ENCODE data around the gene ARMC2.

Gene ARMC2

DNA sequence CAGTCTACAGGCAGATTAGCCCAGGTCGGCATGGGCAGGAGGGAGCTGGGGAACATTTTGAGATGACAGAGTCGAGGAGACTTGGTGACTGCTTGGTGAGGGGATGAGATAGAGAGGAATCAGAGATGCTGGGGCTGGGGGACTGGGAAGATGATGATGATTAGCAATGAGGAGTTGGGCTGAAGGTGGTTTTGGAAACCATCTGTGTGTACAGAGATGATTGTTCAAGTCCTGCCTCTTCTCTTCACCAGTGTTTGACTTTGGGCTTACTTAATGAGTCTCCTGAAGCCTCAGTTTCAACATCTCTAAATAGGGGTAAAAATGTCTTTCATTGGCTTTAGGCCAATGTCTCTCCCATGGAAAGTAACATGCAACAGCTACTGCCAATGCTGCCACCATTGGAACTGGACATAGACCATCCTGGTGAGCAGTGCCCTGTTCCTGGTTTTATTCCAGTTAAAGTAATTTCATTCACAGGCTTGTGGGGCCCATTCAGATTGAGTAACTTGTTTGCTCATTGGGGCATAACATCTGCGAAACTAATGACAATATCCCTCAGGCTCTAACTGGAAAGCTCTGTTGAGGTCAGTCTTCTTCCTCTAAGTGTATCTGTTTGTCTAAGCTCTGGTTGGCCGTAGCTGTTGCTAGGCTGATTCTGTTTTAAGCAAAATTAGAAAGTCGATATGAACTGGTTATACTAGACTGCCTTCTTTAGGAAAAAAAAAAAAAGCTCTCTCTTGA lies 99.1 kb downstream of the ARMC2 start:
- TF ChIP-seq CTCF (IDR thresholded peaks at IDR 0.05; ENCODE audit: control insufficient read depth, extremely low read depth, insufficient read depth), result no peak
- DNase-seq (ENCODE audit: low read depth), result peak; percentile 99
- no peak overlapping the region for H3K4me3 ChIP-seq (ENCODE audit: low read depth, low read length)

DNA sequence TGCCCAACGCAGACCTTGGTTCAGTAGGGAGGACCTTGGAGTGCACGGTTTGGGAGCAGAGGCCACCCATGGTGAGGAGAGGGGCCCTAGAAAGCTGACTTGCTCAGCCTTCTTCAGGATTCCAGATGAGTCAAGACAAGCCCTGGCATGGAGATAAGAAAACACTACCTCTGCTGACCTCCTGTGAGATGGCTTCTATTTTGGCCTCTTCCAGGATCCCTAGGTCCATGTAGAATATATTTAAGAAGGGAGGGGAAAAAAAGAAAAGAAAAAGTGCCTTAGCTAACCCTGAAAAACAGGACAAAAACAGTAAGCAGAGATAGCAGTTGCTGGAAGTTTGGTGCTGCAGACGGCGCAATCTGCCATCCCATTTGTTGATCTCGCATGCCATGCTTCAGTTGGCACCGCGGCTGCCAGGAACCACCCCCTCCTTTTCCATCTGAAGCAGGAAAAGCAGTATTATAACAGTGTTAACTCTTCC lies 100.0 kb downstream of the ARMC2 start:
- TF ChIP-seq CTCF (IDR thresholded peaks at IDR 0.05; ENCODE audit: control insufficient read depth, extremely low read depth, insufficient read depth), result no peak
- no peak for DNase-seq (ENCODE audit: low read depth)
- H3K4me3 ChIP-seq (ENCODE audit: low read depth, low read length), result no peak overlapping the region

DNA sequence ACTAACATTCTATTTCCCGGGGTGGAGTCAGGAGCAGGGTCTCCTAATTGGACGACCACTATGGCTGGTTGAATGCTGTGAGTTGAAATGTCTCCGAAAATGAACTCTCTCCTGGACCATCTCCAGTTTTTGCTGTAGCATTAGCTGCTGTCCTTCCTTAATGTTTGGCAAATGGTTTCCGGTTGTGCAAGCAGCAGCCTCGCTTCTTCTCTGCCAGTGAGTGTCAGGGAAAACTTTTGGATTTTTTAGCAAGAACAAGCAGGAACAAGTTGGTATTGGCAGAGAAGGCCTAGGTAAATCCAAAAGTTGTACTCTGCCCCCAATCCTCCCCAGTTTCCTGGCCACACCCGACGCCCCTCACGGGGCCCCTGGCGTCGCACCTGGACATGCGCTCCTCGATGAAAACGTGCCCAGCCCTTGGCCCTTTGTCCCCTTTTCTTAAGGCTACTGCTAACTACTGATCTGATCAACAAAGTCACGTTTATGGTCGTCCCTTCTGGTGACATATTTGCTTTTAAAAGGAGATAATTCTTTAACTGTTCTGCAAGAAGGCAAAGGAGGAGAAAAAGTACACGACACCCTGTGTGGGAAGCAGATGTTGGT lies 103.2 kb downstream of the ARMC2 start:
- no peak for TF ChIP-seq CTCF (IDR thresholded peaks at IDR 0.05; ENCODE audit: control insufficient read depth, extremely low read depth, insufficient read depth)
- no peak for DNase-seq (ENCODE audit: low read depth)

GRCh38 chr6:108952776-108953486 lies 104.7 kb downstream of the ARMC2 start:
- TF ChIP-seq CTCF (IDR thresholded peaks at IDR 0.05; ENCODE audit: control insufficient read depth, extremely low read depth, insufficient read depth), result no peak
- DNase-seq (ENCODE audit: low read depth), result no peak
- no peak overlapping the region for H3K4me3 ChIP-seq (ENCODE audit: low read depth, low read length)

More for the DNA sequence above, 103.2 kb downstream of the ARMC2 start:
- H3K4me3 ChIP-seq (ENCODE audit: low read depth, low read length), result no peak overlapping the region

GRCh38 chr6:108953681-108954080 lies 105.5 kb downstream of the ARMC2 start:
- TF ChIP-seq CTCF (IDR thresholded peaks at IDR 0.05; ENCODE audit: control insufficient read depth, extremely low read depth, insufficient read depth), result no peak
- DNase-seq (ENCODE audit: low read depth), result no peak
- no peak overlapping the region for H3K4me3 ChIP-seq (ENCODE audit: low read depth, low read length)

- H3K4me3 ChIP-seq (ENCODE audit: low read depth, low read length), result no peak overlapping the region
- DNase-seq (ENCODE audit: low read depth), result no peak
- no peak for TF ChIP-seq CTCF (IDR thresholded peaks at IDR 0.05; ENCODE audit: control insufficient read depth, extremely low read depth, insufficient read depth)
Observed at GRCh38 chr6:108955329-108955949, 107.2 kb downstream of the ARMC2 start.

Measured in LNCaP clone FGC (cell line).